ENCODE measurements around the gene HEATR5A.
A peak's percentile ranks its signal among the peaks of the same experiment; 100 is the strongest.
"Not testable (repeated sequence)": the region's sequence is repeated elsewhere in the genome, so short reads cannot be mapped to it uniquely, and the experiment has no call there.

Gene HEATR5A

GRCh38 chr14:31257554-31258426, 162.6 kb downstream of the HEATR5A start:
- not testable (repeated sequence) for DNase-seq (ENCODE audit: low read depth in 2 of 2)

- no peak for DNase-seq (ENCODE audit: low read depth in 2 of 2)
Observed at GRCh38 chr14:31257244-31257553, 163.2 kb downstream of the HEATR5A start.

- no peak for DNase-seq (ENCODE audit: low read depth in 2 of 2)
Observed at GRCh38 chr14:31256534-31257243, 163.7 kb downstream of the HEATR5A start.

- DNase-seq (ENCODE audit: low read depth in 2 of 2), result not testable (repeated sequence)
Observed at GRCh38 chr14:31255918-31256317, 164.4 kb downstream of the HEATR5A start.

GRCh38 chr14:31255286-31255685, 165.1 kb downstream of the HEATR5A start:
- no peak for DNase-seq (ENCODE audit: low read depth in 2 of 2)

GRCh38 chr14:31253746-31254471, 166.4 kb downstream of the HEATR5A start:
- no peak for DNase-seq (ENCODE audit: low read depth in 2 of 2)

- no peak for DNase-seq (ENCODE audit: low read depth in 2 of 2)
Observed at GRCh38 chr14:31252865-31253264, 167.5 kb downstream of the HEATR5A start.

- no peak for DNase-seq (ENCODE audit: low read depth in 2 of 2)
Observed at GRCh38 chr14:31251028-31251958, 169.1 kb downstream of the HEATR5A start.

- DNase-seq (ENCODE audit: low read depth in 2 of 2), result no peak
Observed at GRCh38 chr14:31244626-31245025, 175.7 kb downstream of the HEATR5A start.

- peak in 1 of 2 experiments; percentile 11 for DNase-seq (ENCODE audit: low read depth in 2 of 2)
Observed at GRCh38 chr14:31243860-31244259, 176.5 kb downstream of the HEATR5A start.

GRCh38 chr14:31242161-31242940, 178.0 kb downstream of the HEATR5A start:
- DNase-seq (ENCODE audit: low read depth in 2 of 2), result not testable (repeated sequence)
